H9 (cell line): ENCODE results near the gene TRPC6. TPM values are rescaled to one million over a fixed set of nuclear protein-coding genes. Genes with fewer than 3 reads are reported as not detected.

Experiments used
- DNase-seq: peaks from one replicate; pipeline ENCODE4 v3.0.0-alpha.2; 2017
- H2AFZ ChIP-seq: one replicate; pipeline ENCODE4 v1.6.1; 2013; ENCODE audit warnings: mild to moderate bottlenecking, low read length, control low read depth, moderate library complexity
- H2AK5ac ChIP-seq: 2 replicates; pipeline ENCODE4 v1.6.1; 2013; ENCODE audit warnings: low read length, control low read depth, mixed read lengths; ENCODE audit not compliant: insufficient read length
- H2BK120ac ChIP-seq: one replicate; pipeline ENCODE4 v1.6.1; 2013; ENCODE audit warnings: low read depth, mild to moderate bottlenecking, low read length, control low read depth, inconsistent platforms; ENCODE audit not compliant: poor library complexity, severe bottlenecking
- H2BK12ac ChIP-seq: 2 replicates; pipeline ENCODE4 v1.6.1; 2013; ENCODE audit warnings: low read length, control low read depth, mixed read lengths, low read depth; ENCODE audit not compliant: insufficient read length
- H2BK15ac ChIP-seq: 2 replicates; pipeline ENCODE4 v1.6.1; 2013; ENCODE audit warnings: low read depth, low read length, control low read depth
- H2BK20ac ChIP-seq: one replicate; pipeline ENCODE4 v1.6.1; 2013; ENCODE audit warnings: low read depth, mild to moderate bottlenecking, low read length, control low read depth, inconsistent platforms; ENCODE audit not compliant: poor library complexity, severe bottlenecking
- H2BK5ac ChIP-seq: 2 replicates; pipeline ENCODE4 v1.6.1; 2013; ENCODE audit warnings: low read length, control low read depth, mixed read lengths; ENCODE audit not compliant: insufficient read length
- H3K14ac ChIP-seq: 2 replicates; pipeline ENCODE4 v1.6.1; 2013; ENCODE audit warnings: low read length, control low read depth; ENCODE audit not compliant: insufficient read depth
- H3K18ac ChIP-seq: 2 replicates; pipeline ENCODE4 v1.6.1; 2013; ENCODE audit warnings: low read depth, mild to moderate bottlenecking, mixed read lengths, low read length, control low read depth; ENCODE audit not compliant: insufficient read length
- H3K23ac ChIP-seq: 2 replicates; pipeline ENCODE4 v1.6.1; 2013; ENCODE audit warnings: low read length, control low read depth, mixed read lengths, low read depth; ENCODE audit not compliant: insufficient read length
- H3K23me2 ChIP-seq: 2 replicates; pipeline ENCODE4 v1.6.1; 2013; ENCODE audit warnings: low read depth, mild to moderate bottlenecking, mixed read lengths, low read length, control low read depth; ENCODE audit not compliant: insufficient read length, poor library complexity, severe bottlenecking
- H3K27ac ChIP-seq: 2 replicates; pipeline ENCODE4 v1.5.1; 2013; ENCODE audit warnings: low read length, control low read depth, mixed read lengths, low read depth; ENCODE audit not compliant: insufficient read length
- H3K27me3 ChIP-seq: 2 replicates; pipeline ENCODE4 v1.6.1; 2013; ENCODE audit warnings: low read length, control low read depth, inconsistent platforms; ENCODE audit not compliant: insufficient read depth
- H3K4ac ChIP-seq: 2 replicates; pipeline ENCODE4 v1.6.1; 2013; ENCODE audit warnings: low read depth, mild to moderate bottlenecking, control low read depth, inconsistent platforms, low read length, moderate library complexity
- H3K4me1 ChIP-seq: 2 replicates; pipeline ENCODE4 v1.6.1; 2013; ENCODE audit warnings: low read length, control low read depth, inconsistent platforms; ENCODE audit not compliant: insufficient read depth
- H3K4me2 ChIP-seq: 2 replicates; pipeline ENCODE4 v1.6.1; 2013; ENCODE audit warnings: low read length, control low read depth, mixed read lengths; ENCODE audit not compliant: insufficient read length, insufficient read depth
- H3K56ac ChIP-seq: 2 replicates; pipeline ENCODE4 v1.6.1; 2013; ENCODE audit warnings: low read depth, mild to moderate bottlenecking, mixed read lengths, low read length, control low read depth; ENCODE audit not compliant: insufficient read length
- H3K79me1 ChIP-seq: 2 replicates; pipeline ENCODE4 v1.6.1; 2013; ENCODE audit warnings: low read depth, mild to moderate bottlenecking, moderate library complexity, low read length, control low read depth, inconsistent platforms; ENCODE audit not compliant: insufficient read depth, poor library complexity, severe bottlenecking
- H3K79me2 ChIP-seq: 2 replicates; pipeline ENCODE4 v1.6.1; 2013; ENCODE audit warnings: low read length, control low read depth, inconsistent platforms; ENCODE audit not compliant: insufficient read depth
- H3K9ac ChIP-seq: 2 replicates; pipeline ENCODE4 v1.6.1; 2013; ENCODE audit warnings: low read length, control low read depth, mixed read lengths; ENCODE audit not compliant: insufficient read length; ENCODE audit errors: extremely low read depth
- H3K9me3 ChIP-seq: one replicate; pipeline ENCODE4 v1.6.1; 2013; ENCODE audit warnings: low read depth, low read length, inconsistent platforms; ENCODE audit not compliant: control insufficient read depth
- H3T11ph ChIP-seq: one replicate; pipeline ENCODE4 v1.6.1; 2013; ENCODE audit warnings: mild to moderate bottlenecking, low read length, control low read depth, inconsistent platforms
- H4K20me1 ChIP-seq: one replicate; pipeline ENCODE4 v1.6.1; 2013; ENCODE audit not compliant: control insufficient read depth, insufficient read length, insufficient read depth
- H4K5ac ChIP-seq: 2 replicates; pipeline ENCODE4 v1.6.1; 2013; ENCODE audit warnings: low read depth, mild to moderate bottlenecking, mixed read lengths, low read length, control low read depth; ENCODE audit not compliant: insufficient read length
- H4K8ac ChIP-seq: replicated peaks from 2 replicates; pipeline ENCODE4 v1.6.1; 2013; ENCODE audit warnings: low read length, control low read depth, mixed read lengths, low read depth; ENCODE audit not compliant: insufficient read length
- H4K91ac ChIP-seq: 2 replicates; pipeline ENCODE4 v1.6.1; 2013; ENCODE audit warnings: low read depth, mild to moderate bottlenecking, moderate library complexity, mixed read lengths, low read length, control low read depth; ENCODE audit not compliant: insufficient read length
- H3K27ac Mint-ChIP-seq, 3 experiments: 2 replicates in 2 of 3; 3 replicates in 1 of 3; pipeline ENCODE4 v1.8.0; 2020 to 2021; ENCODE audit warnings: mixed read lengths in 3 of 3, mild to moderate bottlenecking in 1 of 3, moderate library complexity in 1 of 3
- H3K27me3 Mint-ChIP-seq: 2 replicates; pipeline ENCODE4 v1.8.0; 2021; ENCODE audit warnings: low read depth, mild to moderate bottlenecking, moderate library complexity, mixed read lengths
- H3K36me3 Mint-ChIP-seq, 3 experiments: 2 replicates in 2 of 3; 3 replicates in 1 of 3; pipeline ENCODE4 v1.8.0; 2020 to 2021; ENCODE audit warnings: low read depth in 3 of 3, mixed read lengths in 3 of 3; ENCODE audit not compliant: insufficient read depth in 1 of 3
- H3K4me1 Mint-ChIP-seq, 2 experiments: 2 replicates each; pipeline ENCODE4 v1.8.0; 2020; ENCODE audit warnings: mixed read lengths in 2 of 2
- H3K4me3 Mint-ChIP-seq, 2 experiments: 2 replicates in 1 of 2; 3 replicates in 1 of 2; pipeline ENCODE4 v1.8.0; 2020 to 2021; ENCODE audit warnings: mild to moderate bottlenecking in 2 of 2, mixed read lengths in 2 of 2, moderate library complexity in 1 of 2
- H3K9me3 Mint-ChIP-seq, 2 experiments: 2 replicates in 1 of 2; 3 replicates in 1 of 2; pipeline ENCODE4 v1.8.0; 2020; ENCODE audit warnings: mild to moderate bottlenecking in 2 of 2, mixed read lengths in 2 of 2, moderate library complexity in 1 of 2
- WGBS: extraction: QIAGEN DNeasy Blood & Tissue Kit; methylation state at CpG from one replicate; pipeline ENCODE4 v1.1.7; 2013; ENCODE audit warnings: missing lambda C conversion rate, low lambda C conversion rate, mixed read lengths; ENCODE audit not compliant: insufficient read length; ENCODE audit errors: extremely low coverage; 5-methylcytosine and 5-hydroxymethylcytosine counted together
- total RNA-seq: library from RNA; stranded (reverse); gene quantifications from 2 replicates; pipeline ENCODE4 v1.2.1, GENCODE V29; 2021
- TF ChIP-seq, protein P1 (sequence below): fragments of 200-600 bp; sonication (generic); conservative IDR thresholded peaks from 3 replicates; pipeline ENCODE4 v1.8.0; 2021; ENCODE audit warnings: antibody characterized with exemption, mild to moderate bottlenecking

TRPC6 gene
- total RNA-seq, 1 experiment from 2014 or later = 14.4 TPM

DNA sequence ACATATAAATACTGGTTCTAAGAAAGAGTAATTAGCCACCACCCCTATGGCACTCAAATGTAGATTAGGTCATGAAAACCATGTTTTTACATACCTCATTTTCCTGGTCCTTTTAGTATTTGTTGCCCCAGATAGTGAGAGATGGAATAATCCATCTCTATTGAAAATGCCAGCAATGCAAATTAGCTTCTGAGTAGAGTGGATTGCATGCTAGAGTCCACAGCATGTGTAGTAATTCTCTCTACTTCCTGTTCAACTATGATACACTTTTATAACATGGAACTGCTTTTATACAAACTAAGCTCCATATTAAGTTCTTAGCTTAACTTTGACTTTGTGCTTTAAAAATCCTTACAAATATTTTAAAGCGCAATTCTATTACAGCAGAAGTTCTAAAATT, 73.2 kb downstream of the TRPC6 start:
- Histone ChIP-seq H2AFZ (no peak overlapping the region), H4K8ac (no peak overlapping the region), H2BK20ac (no peak overlapping the region), H3K56ac (no peak overlapping the region), H3K4ac (no peak overlapping the region), H3K79me1 (no peaks in the 10 kb centered on the region), H3K18ac (no peak overlapping the region), H4K5ac (no peak overlapping the region), H4K20me1 (no peaks in the 10 kb centered on the region), H3K9me3 (no peaks in the 10 kb centered on the region), H2AK5ac (no peak overlapping the region), H3K27me3 (no peaks in the 10 kb centered on the region), H2BK5ac (no peak overlapping the region), H3K4me2 (no peak overlapping the region), H3K14ac (no peak overlapping the region), H3K9ac (no peak overlapping the region), H3K23me2 (no peaks in the 10 kb centered on the region), H3T11ph (no peak overlapping the region), H2BK120ac (no peak overlapping the region), H2BK12ac (no peak overlapping the region), H3K23ac (no peak overlapping the region), H3K27ac (no peak overlapping the region), H3K79me2 (no peaks in the 10 kb centered on the region), H4K91ac (no peak overlapping the region), H3K4me1 (no peaks in the 10 kb centered on the region), H2BK15ac (no peak overlapping the region)
- no peaks in the 10 kb centered on the region for H3K27me3 Mint-ChIP-seq
- no peak for DNase-seq
- peaks cover 0 to 5% (median 0%) of the 10 kb centered on the region in 3 experiments; a peak in 1 of 7 replicates for H3K36me3 Mint-ChIP-seq
- peak overlapping the region in 1 of 3 experiments; percentile 9; a peak in 1 of 7 replicates for H3K27ac Mint-ChIP-seq
- WGBS = no CpG with 5 or more reads among the region's 1 CpG
- H3K9me3 Mint-ChIP-seq = no peaks in the 10 kb centered on the region
- H3K4me3 Mint-ChIP-seq = no peak overlapping the region
- H3K4me1 Mint-ChIP-seq = peaks cover 20 to 31% of the 10 kb centered on the region in 2 experiments
- TF ChIP-seq, protein P1, sequence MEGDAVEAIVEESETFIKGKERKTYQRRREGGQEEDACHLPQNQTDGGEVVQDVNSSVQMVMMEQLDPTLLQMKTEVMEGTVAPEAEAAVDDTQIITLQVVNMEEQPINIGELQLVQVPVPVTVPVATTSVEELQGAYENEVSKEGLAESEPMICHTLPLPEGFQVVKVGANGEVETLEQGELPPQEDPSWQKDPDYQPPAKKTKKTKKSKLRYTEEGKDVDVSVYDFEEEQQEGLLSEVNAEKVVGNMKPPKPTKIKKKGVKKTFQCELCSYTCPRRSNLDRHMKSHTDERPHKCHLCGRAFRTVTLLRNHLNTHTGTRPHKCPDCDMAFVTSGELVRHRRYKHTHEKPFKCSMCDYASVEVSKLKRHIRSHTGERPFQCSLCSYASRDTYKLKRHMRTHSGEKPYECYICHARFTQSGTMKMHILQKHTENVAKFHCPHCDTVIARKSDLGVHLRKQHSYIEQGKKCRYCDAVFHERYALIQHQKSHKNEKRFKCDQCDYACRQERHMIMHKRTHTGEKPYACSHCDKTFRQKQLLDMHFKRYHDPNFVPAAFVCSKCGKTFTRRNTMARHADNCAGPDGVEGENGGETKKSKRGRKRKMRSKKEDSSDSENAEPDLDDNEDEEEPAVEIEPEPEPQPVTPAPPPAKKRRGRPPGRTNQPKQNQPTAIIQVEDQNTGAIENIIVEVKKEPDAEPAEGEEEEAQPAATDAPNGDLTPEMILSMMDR = no peak
